HL-60 (cell line): ENCODE results near the gene MYOCD.

ENCODE experiments used
- DNase-seq, 2 experiments: peaks; one replicate each; pipeline ENCODE4 v3.0.0-alpha.2; 2010 to 2020; ENCODE audit warnings: low read depth in 1 of 2, low spot score in 1 of 2
- H3K27ac ChIP-seq: fragments of 250-450 bp; sonication (Bioruptor Pico); replicated peaks from 2 replicates; pipeline ENCODE4 v1.5.1; 2020; ENCODE audit warnings: mild to moderate bottlenecking, moderate library complexity
- H3K27me3 ChIP-seq: fragments of 250-450 bp; sonication (Bioruptor Pico); 2 replicates; pipeline ENCODE4 v1.5.1; 2021; ENCODE audit warnings: mild to moderate bottlenecking, moderate library complexity; ENCODE audit not compliant: insufficient read depth, poor library complexity, severe bottlenecking
- H3K4me3 ChIP-seq: replicated peaks from 2 replicates; pipeline ENCODE4 v1.5.1; 2011; ENCODE audit warnings: mild to moderate bottlenecking, control low read depth, low read length; ENCODE audit not compliant: insufficient read depth
- CTCF ChIP-seq: IDR thresholded peaks from one replicate; pipeline ENCODE4 v1.5.1; 2011; ENCODE audit warnings: low read length, control low read depth, inconsistent platforms; ENCODE audit not compliant: insufficient read depth
- GABPA ChIP-seq: IDR thresholded peaks from 2 replicates; pipeline ENCODE4 v1.6.1; 2012; ENCODE audit warnings: low read depth
- POLR2AphosphoS5 ChIP-seq: IDR thresholded peaks from 2 replicates; pipeline ENCODE4 v1.6.1; 2012; ENCODE audit warnings: low read depth
- REST ChIP-seq: IDR thresholded peaks from 2 replicates; pipeline ENCODE4 v1.6.1; 2012; ENCODE audit warnings: low read depth; ENCODE audit not compliant: insufficient replicate concordance
- SPI1 ChIP-seq: IDR thresholded peaks from 2 replicates; pipeline ENCODE4 v1.6.1; 2012; ENCODE audit warnings: low read depth, mild to moderate bottlenecking, borderline replicate concordance

MYOCD gene

GRCh38 chr17:12727076-12727760, 61.5 kb downstream of the MYOCD start:
- Histone ChIP-seq H3K4me3 (no peak overlapping the region), H3K27ac (no peak overlapping the region), H3K27me3 (no peaks in the 10 kb centered on the region)
- no peak for DNase-seq
- no peak for TF ChIP-seq REST
- no peak for TF ChIP-seq SPI1
- TF ChIP-seq POLR2AphosphoS5, result no peak
- no peak for TF ChIP-seq GABPA
- TF ChIP-seq CTCF, result no peak

- Histone ChIP-seq H3K27ac (no peak overlapping the region), H3K27me3 (no peaks in the 10 kb centered on the region), H3K4me3 (no peak overlapping the region)
- DNase-seq, result no peak
- TF ChIP-seq CTCF (no peak), SPI1 (no peak), GABPA (no peak), REST (no peak), POLR2AphosphoS5 (no peak)
Measured at GRCh38 chr17:12727881-12728280, 62.2 kb downstream of the MYOCD start.

GRCh38 chr17:12729086-12729485, 63.4 kb downstream of the MYOCD start:
- H3K27ac ChIP-seq, result no peak overlapping the region
- TF ChIP-seq CTCF (no peak), REST (no peak), POLR2AphosphoS5 (no peak), GABPA (no peak), SPI1 (no peak)
- no peak for DNase-seq

More at GRCh38 chr17:12729086-12729485, 63.4 kb downstream of the MYOCD start:
- no peaks in the 10 kb centered on the region for H3K27me3 ChIP-seq
- H3K4me3 ChIP-seq, result no peak overlapping the region
